Gastroesophageal sphincter (tissue), 4 donors: ENCODE data around the gene RNF114. TPM values are rescaled to one million over a fixed set of nuclear protein-coding genes. Genes with fewer than 3 reads are reported as not detected.

Source experiments
- ATAC-seq: fragments of 150-250 bp; one replicate; pipeline ENCODE4 v1.9.1; 2016; ENCODE audit warnings: mild to moderate bottlenecking, moderate library complexity
- H3K27ac ChIP-seq, 4 donors: fragments of 200-600 bp; sonication (generic) in 3 of 4; 1 replicate in 3 of 4; 2 replicates in 1 of 4; pipeline ENCODE4 v1.5.1; 2016 to 2019
- H3K27me3 ChIP-seq: fragments of 200-600 bp; sonication (generic); one replicate; pipeline ENCODE4 v1.5.1; 2019
- H3K36me3 ChIP-seq, 2 donors: fragments of 200-600 bp; sonication (generic); one replicate each; pipeline ENCODE4 v1.5.1; 2019; ENCODE audit warnings: control low read depth in 1 of 2
- H3K4me1 ChIP-seq, 3 donors: fragments of 200-600 bp; sonication (generic); 1 replicate in 2 of 3; 2 replicates in 1 of 3; pipeline ENCODE4 v1.5.1; 2016 to 2019; ENCODE audit warnings: control low read depth in 2 of 3
- H3K4me3 ChIP-seq, 2 donors: fragments of 200-600 bp; sonication (generic); one replicate each; pipeline ENCODE4 v1.5.1; 2019; ENCODE audit warnings: mild to moderate bottlenecking in 1 of 2, moderate library complexity in 1 of 2
- H3K9me3 ChIP-seq, 3 donors: fragments of 200-600 bp; sonication (generic); one replicate each; pipeline ENCODE4 v1.5.1; 2017 to 2019; ENCODE audit warnings: control low read depth in 2 of 3
- CTCF ChIP-seq, 4 experiments: fragments of 200-600 bp in 2 of 4; fragments of 450-650 bp in 2 of 4; sonication (generic) in 1 of 4; IDR thresholded peaks; one replicate each; pipeline ENCODE4 v1.5.1; 2017 to 2019; ENCODE audit warnings: antibody characterized with exemption in 4 of 4, mild to moderate bottlenecking in 2 of 4, moderate library complexity in 2 of 4
- EP300 ChIP-seq: sonication (generic); formaldehyde crosslinking; IDR thresholded peaks from one replicate; pipeline ENCODE4 v1.6.1; 2017; ENCODE audit warnings: antibody characterized with exemption, mild to moderate bottlenecking
- POLR2A ChIP-seq, 2 donors: fragments of 450-650 bp; IDR thresholded peaks; one replicate each; pipeline ENCODE4 v1.6.1; 2017; ENCODE audit warnings: antibody characterized with exemption in 2 of 2, mild to moderate bottlenecking in 2 of 2, moderate library complexity in 1 of 2
- POLR2AphosphoS5 ChIP-seq: sonication (generic); formaldehyde crosslinking; IDR thresholded peaks from one replicate; pipeline ENCODE4 v1.6.1; 2017; ENCODE audit warnings: antibody characterized with exemption
- WGBS, 2 donors: methylation state at CpG; one replicate each; pipeline ENCODE4 v1.1.5; 2018; ENCODE audit warnings: low coverage in 1 of 2; 5-methylcytosine and 5-hydroxymethylcytosine counted together
- total RNA-seq, 4 donors: library from RNA; depleted of rRNA; stranded (reverse); fragments of >200 nt; gene quantifications; one replicate each; pipeline ENCODE4 v1.1.0, GENCODE V29; 2016

Gene RNF114
- total RNA-seq, 4 donors from 2014 or later, result 80.3 to 109 (median 101) TPM

GRCh38 chr20:49896204-49896603 lies 40.0 kb upstream of the RNF114 start:
- Histone ChIP-seq H3K36me3 (no peaks in the 10 kb centered on the region), H3K4me1 (peaks cover 0 to 22% (median 0%) of the 10 kb centered on the region in 3 donors), H3K27me3 (no peaks in the 10 kb centered on the region), H3K27ac (no peak overlapping the region), H3K9me3 (no peaks in the 10 kb centered on the region), H3K4me3 (no peak overlapping the region)
- ATAC-seq, result no peak
- WGBS, 2 donors, result 79 to 85% methylated on average over 4 to 6 of the region's 6 CpGs
- TF ChIP-seq POLR2A (IDR thresholded peaks at IDR 0.05) (no peak), EP300 (no peak)

GRCh38 chr20:49899541-49900383 lies 36.4 kb upstream of the RNF114 start:
- Histone ChIP-seq H3K4me3 (no peak overlapping the region), H3K27me3 (no peaks in the 10 kb centered on the region), H3K36me3 (peaks cover 0 to 24% of the 10 kb centered on the region in 2 donors), H3K4me1 (no peaks in the 10 kb centered on the region), H3K27ac (no peak overlapping the region), H3K9me3 (no peaks in the 10 kb centered on the region)
- 53 to 62% methylated on average over 8 to 10 of the region's 10 CpGs for WGBS, 2 donors
- no peak for ATAC-seq
- TF ChIP-seq EP300, result no peak
- no peak for TF ChIP-seq CTCF (IDR thresholded peaks at IDR 0.05)
- TF ChIP-seq POLR2A (IDR thresholded peaks at IDR 0.05), result no peak
- TF ChIP-seq POLR2AphosphoS5, result no peak

GRCh38 chr20:49901588-49901987 lies 34.6 kb upstream of the RNF114 start:
- H3K36me3 ChIP-seq, result peaks cover 0 to 42% of the 10 kb centered on the region in 2 donors
- WGBS, 2 donors, result 71% methylated on average over 1 of the region's 5 CpGs; no CpG with 5 or more reads in 1 of the 2 donors
- H3K9me3 ChIP-seq, result no peaks in the 10 kb centered on the region
- TF ChIP-seq POLR2AphosphoS5, result no peak
- TF ChIP-seq EP300, result no peak
- no peak for TF ChIP-seq POLR2A (IDR thresholded peaks at IDR 0.05)
- no peak for TF ChIP-seq CTCF (IDR thresholded peaks at IDR 0.05)
- no peaks in the 10 kb centered on the region for H3K27me3 ChIP-seq
- no peak for ATAC-seq
- H3K4me1 ChIP-seq, result no peaks in the 10 kb centered on the region
- no peak overlapping the region for H3K4me3 ChIP-seq
- no peak overlapping the region for H3K27ac ChIP-seq

- no peak for TF ChIP-seq CTCF (IDR thresholded peaks at IDR 0.05)
- no peak for TF ChIP-seq POLR2A (IDR thresholded peaks at IDR 0.05)
- no peak for TF ChIP-seq EP300
- TF ChIP-seq POLR2AphosphoS5, result no peak
- H3K36me3 ChIP-seq, result peaks cover 0 to 71% of the 10 kb centered on the region in 2 donors
- no peaks in the 10 kb centered on the region for H3K9me3 ChIP-seq
- H3K4me3 ChIP-seq, result no peak overlapping the region
- peaks cover 0 to 3% (median 0%) of the 10 kb centered on the region in 3 donors for H3K4me1 ChIP-seq
- WGBS, 2 donors, result 78 to 90% methylated on average over 12 to 16 of the region's 17 CpGs
- no peak overlapping the region for H3K27ac ChIP-seq
- no peaks in the 10 kb centered on the region for H3K27me3 ChIP-seq
- ATAC-seq, result no peak
Measured at GRCh38 chr20:49904440-49905214, 31.6 kb upstream of the RNF114 start.

GRCh38 chr20:49905415-49906091 lies 30.6 kb upstream of the RNF114 start:
- H3K36me3 ChIP-seq, result peaks cover 0 to 79% of the 10 kb centered on the region in 2 donors
- H3K4me3 ChIP-seq, result no peak overlapping the region
- H3K9me3 ChIP-seq, result no peaks in the 10 kb centered on the region
- no peaks in the 10 kb centered on the region for H3K27me3 ChIP-seq
- no peak for ATAC-seq
- no peak overlapping the region for H3K27ac ChIP-seq
- TF ChIP-seq POLR2A (IDR thresholded peaks at IDR 0.05), result no peak
- no peak for TF ChIP-seq CTCF (IDR thresholded peaks at IDR 0.05)
- no peak for TF ChIP-seq EP300
- no peak for TF ChIP-seq POLR2AphosphoS5
- 87 to 93% methylated on average over 16 to 21 of the region's 29 CpGs for WGBS, 2 donors
- H3K4me1 ChIP-seq, result peaks cover 0 to 13% (median 0%) of the 10 kb centered on the region in 3 donors
